Ascending aorta (tissue), 2 donors: Measurements from ENCODE around the gene ABHD12. TPM values are rescaled to one million over a fixed set of nuclear protein-coding genes. Genes with fewer than 3 reads are reported as not detected.

Experiments
- DNase-seq, 2 donors: peaks; one replicate each; pipeline ENCODE4 v3.0.0-alpha.2; 2019; ENCODE audit warnings: low spot score in 2 of 2
- H3K27ac ChIP-seq, 2 donors: fragments of 200-600 bp; sonication (generic); one replicate each; pipeline ENCODE4 v1.5.1; 2016 to 2017; ENCODE audit warnings: mild to moderate bottlenecking in 1 of 2
- H3K27me3 ChIP-seq: fragments of 200-600 bp; sonication (generic); one replicate; pipeline ENCODE4 v1.5.1; 2017
- H3K36me3 ChIP-seq, 2 donors: fragments of 200-600 bp; sonication (generic); one replicate each; pipeline ENCODE4 v1.5.1; 2016
- H3K4me1 ChIP-seq, 2 donors: fragments of 200-600 bp; sonication (generic); one replicate each; pipeline ENCODE4 v1.5.1; 2016 to 2017; ENCODE audit warnings: mild to moderate bottlenecking in 1 of 2
- H3K4me3 ChIP-seq, 2 donors: fragments of 200-600 bp; sonication (generic); one replicate each; pipeline ENCODE4 v1.5.1; 2016 to 2017; ENCODE audit warnings: mild to moderate bottlenecking in 1 of 2
- H3K9me3 ChIP-seq, 2 donors: fragments of 200-600 bp; sonication (generic); one replicate each; pipeline ENCODE4 v1.5.1; 2016
- CTCF ChIP-seq, 3 experiments: fragments of 200-600 bp in 2 of 3; fragments of 450-650 bp in 1 of 3; sonication (generic) in 2 of 3; IDR thresholded peaks; one replicate each; pipeline ENCODE4 v1.5.1; 2016 to 2019; ENCODE audit warnings: antibody characterized with exemption in 3 of 3, mild to moderate bottlenecking in 1 of 3, moderate library complexity in 1 of 3
- intact Hi-C: fragments of 100-400 bp; cut with DNase I; formaldehyde crosslinking; loops from one replicate; pipeline ENCODE4 v1.15.1; 2023
- total RNA-seq: library from RNA; depleted of rRNA; stranded (reverse); fragments of >200 nt; gene quantifications from one replicate; pipeline ENCODE4 v1.1.0, GENCODE V29; 2016

ABHD12 gene
- total RNA-seq, 1 donor from 2014 or later: 24.3 TPM

DNA sequence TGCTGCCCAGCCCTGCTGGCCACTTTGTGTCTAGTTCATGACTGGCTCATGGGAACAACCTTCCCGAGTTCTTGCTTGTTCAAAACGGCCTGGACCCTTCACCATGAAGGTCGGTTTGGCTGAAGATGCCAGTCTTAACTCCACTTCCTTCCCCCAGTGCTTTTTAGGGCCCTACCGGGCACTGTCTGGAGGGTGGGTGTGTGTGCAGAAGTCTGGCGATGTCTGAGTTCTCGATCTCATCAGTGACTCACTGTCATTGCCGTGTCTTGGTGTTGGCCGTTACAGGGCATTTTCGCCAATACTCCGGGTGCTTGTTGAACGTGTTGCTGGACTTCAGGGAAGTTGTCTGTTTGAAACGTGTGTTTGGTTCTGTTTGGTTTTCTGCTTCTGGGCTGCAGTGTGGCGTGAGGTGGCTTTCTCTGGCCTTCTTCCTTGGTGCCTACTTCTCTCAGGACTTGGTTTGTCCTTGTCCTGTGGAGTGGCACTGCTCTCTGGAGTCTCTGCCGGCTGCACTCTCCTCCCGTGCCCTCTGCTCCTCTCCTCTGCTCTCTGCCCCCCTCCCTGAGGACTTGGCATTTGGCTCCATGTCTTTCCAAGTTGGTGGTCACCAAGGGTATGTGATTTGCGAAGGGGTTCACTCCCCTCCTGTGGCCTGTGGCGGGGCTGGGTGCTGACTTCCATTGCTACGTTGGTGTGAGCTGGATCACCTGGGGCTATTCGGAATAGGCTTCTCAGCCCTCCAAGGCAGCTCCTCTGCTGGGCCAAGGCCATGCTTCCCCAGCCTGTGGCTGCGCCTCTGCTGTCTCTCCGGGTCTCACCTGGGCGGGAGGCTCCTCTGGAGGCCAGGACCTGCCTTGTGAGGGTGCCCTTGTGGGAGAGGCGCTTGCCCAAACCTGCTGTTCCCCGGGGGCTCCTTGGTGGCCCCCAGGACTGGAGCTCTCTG, 104.5 kb downstream of the ABHD12 start:
- Histone ChIP-seq H3K27ac (no peak overlapping the region), H3K36me3 (peaks cover 91 to 100% of the 10 kb centered on the region in 2 donors), H3K4me3 (no peak overlapping the region), H3K9me3 (no peaks in the 10 kb centered on the region), H3K4me1 (no peaks in the 10 kb centered on the region), H3K27me3 (no peaks in the 10 kb centered on the region)
- DNase-seq: peak; percentile 4 to 56
- no peak for TF ChIP-seq CTCF (IDR thresholded peaks at IDR 0.05)
- intact Hi-C loops: no loop called here

GRCh38 chr20:25285091-25285647, 105.5 kb downstream of the ABHD12 start:
- no peak for TF ChIP-seq CTCF (IDR thresholded peaks at IDR 0.05)
- Histone ChIP-seq H3K27ac (no peak overlapping the region), H3K36me3 (peaks cover 91 to 100% of the 10 kb centered on the region in 2 donors), H3K9me3 (no peaks in the 10 kb centered on the region), H3K27me3 (no peaks in the 10 kb centered on the region), H3K4me3 (no peak overlapping the region), H3K4me1 (no peaks in the 10 kb centered on the region)
- intact Hi-C loops: no loop called here
- peak in 1 of 2 donors; percentile 50 for DNase-seq

- Histone ChIP-seq H3K4me3 (no peak overlapping the region), H3K27me3 (no peaks in the 10 kb centered on the region), H3K36me3 (peaks cover 97 to 100% of the 10 kb centered on the region in 2 donors), H3K27ac (no peak overlapping the region), H3K4me1 (no peaks in the 10 kb centered on the region), H3K9me3 (no peaks in the 10 kb centered on the region)
- TF ChIP-seq CTCF (IDR thresholded peaks at IDR 0.05): no peak
- peak; percentile 6 to 27 for DNase-seq
- intact Hi-C loops: no loop called here
Observed at GRCh38 chr20:25284131-25284601, 106.5 kb downstream of the ABHD12 start.

DNA sequence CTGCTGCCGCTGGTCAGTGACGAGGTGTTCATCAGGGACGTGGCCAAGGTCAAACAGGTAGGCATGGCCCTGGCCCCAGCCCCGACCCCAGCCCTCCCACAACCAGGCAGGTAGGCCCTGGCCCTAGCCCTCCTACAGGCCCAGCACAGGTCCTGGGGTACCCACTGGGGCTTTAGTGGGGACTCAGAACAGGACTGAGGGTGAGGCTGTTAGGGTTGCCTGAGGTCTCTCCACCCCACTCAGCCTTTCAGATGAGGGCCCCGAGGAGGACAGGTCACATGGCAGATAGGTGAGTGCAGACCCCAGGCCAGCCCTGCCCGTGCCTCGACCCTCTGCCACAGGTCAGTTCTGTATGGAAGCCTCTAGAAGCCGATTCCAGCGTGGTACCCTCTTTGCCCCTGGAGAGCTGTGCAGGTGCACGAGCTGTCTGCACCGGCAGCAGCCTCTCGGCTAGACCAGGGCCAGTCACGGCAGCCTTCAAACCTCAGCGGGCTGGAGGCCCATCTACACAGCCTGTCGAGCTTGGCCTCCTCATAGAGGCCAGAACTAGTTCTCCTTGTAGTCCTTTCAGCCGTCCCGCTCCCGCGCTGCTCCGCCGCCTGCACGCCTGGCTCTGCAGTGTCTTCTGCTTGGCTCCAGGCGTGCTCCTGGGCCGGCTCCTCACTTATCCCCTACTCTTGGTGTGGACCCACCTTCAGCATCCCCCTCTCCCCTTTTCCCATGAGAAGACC, 107.2 kb downstream of the ABHD12 start:
- no peak overlapping the region for H3K27ac ChIP-seq
- no peaks in the 10 kb centered on the region for H3K9me3 ChIP-seq
- H3K4me3 ChIP-seq: no peak overlapping the region
- H3K4me1 ChIP-seq: no peaks in the 10 kb centered on the region
- H3K36me3 ChIP-seq: peaks cover 98 to 100% of the 10 kb centered on the region in 2 donors
- intact Hi-C loops: no loop called here
- DNase-seq: peak; percentile 3 to 51
- no peak for TF ChIP-seq CTCF (IDR thresholded peaks at IDR 0.05)
- H3K27me3 ChIP-seq: no peaks in the 10 kb centered on the region

DNA sequence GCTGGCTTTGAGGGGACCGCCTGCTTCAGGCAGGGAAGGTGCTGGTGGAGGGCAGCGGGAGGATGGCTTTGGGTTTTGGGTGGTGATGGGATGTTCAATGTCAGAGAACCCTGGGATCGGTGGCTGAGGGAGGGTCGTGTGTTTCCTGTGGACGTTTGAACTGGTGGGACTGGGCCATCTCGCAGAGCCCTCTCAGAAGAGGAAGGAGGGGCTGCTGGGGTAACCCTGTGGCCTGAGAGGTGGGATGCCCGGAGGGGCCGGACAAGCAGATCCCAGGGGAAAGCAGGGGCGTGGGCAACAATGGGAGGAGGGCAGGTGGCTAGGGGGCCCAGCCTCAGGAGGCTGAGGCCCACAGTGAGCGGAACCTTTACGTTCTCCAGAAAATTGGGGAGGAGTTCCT, 107.8 kb downstream of the ABHD12 start:
- no peaks in the 10 kb centered on the region for H3K9me3 ChIP-seq
- H3K27ac ChIP-seq: no peak overlapping the region
- intact Hi-C loops: no loop called here
- H3K27me3 ChIP-seq: no peaks in the 10 kb centered on the region
- no peak overlapping the region for H3K4me3 ChIP-seq
- DNase-seq: peak; percentile 4 to 60
- no peaks in the 10 kb centered on the region for H3K4me1 ChIP-seq
- no peak for TF ChIP-seq CTCF (IDR thresholded peaks at IDR 0.05)
- H3K36me3 ChIP-seq: peaks cover 98 to 100% of the 10 kb centered on the region in 2 donors
